MCF 10A (cell line): ENCODE measurements around the gene ZFP36. TPM values are rescaled to one million over a fixed set of nuclear protein-coding genes. Genes with fewer than 3 reads are reported as not detected.

Experiments
- BruUV-seq: library from RNA; stranded (reverse); fragments of 400-500 nt; replicated peaks from 2 replicates; lab custom pipeline; 2021; lab: Mats Ljungman, UMichigan
- CTCF ChIA-PET: fragments of 300-600 bp; sonication (Branson Sonifier 250); formaldehyde crosslinking; extraction: SDS; loops from one replicate; lab custom pipeline; 2021; ENCODE audit warnings: antibody characterized with exemption, inconsistent platforms; lab: Yijun Ruan, JAX
- POLR2A ChIA-PET: fragments of 300-600, 350-650 bp; sonication (Branson Sonifier 250); formaldehyde crosslinking; extraction: SDS; loops from one replicate; lab custom pipeline; 2020; ENCODE audit warnings: antibody characterized with exemption, inconsistent platforms; lab: Yijun Ruan, JAX
- DNase-seq: peaks from one replicate; pipeline ENCODE4 v3.0.0-alpha.2; 2018; ENCODE audit not compliant: unreplicated experiment
- H3K27ac Mint-ChIP-seq: one replicate; pipeline ENCODE4 v1.8.0; 2022; ENCODE audit warnings: mild to moderate bottlenecking, low read depth, mixed read lengths; ENCODE audit not compliant: unreplicated experiment
- H3K27me3 Mint-ChIP-seq: one replicate; pipeline ENCODE4 v1.8.0; 2022; ENCODE audit warnings: mixed read lengths; ENCODE audit not compliant: insufficient read depth, unreplicated experiment
- H3K36me3 Mint-ChIP-seq: one replicate; pipeline ENCODE4 v1.8.0; 2022; ENCODE audit warnings: mild to moderate bottlenecking, moderate library complexity, mixed read lengths; ENCODE audit not compliant: insufficient read depth, unreplicated experiment
- H3K4me1 Mint-ChIP-seq: one replicate; pipeline ENCODE4 v1.8.0; 2022; ENCODE audit warnings: mixed read lengths; ENCODE audit not compliant: insufficient read depth, unreplicated experiment
- H3K4me3 Mint-ChIP-seq: one replicate; pipeline ENCODE4 v1.8.0; 2022; ENCODE audit warnings: mild to moderate bottlenecking, moderate library complexity, mixed read lengths; ENCODE audit not compliant: unreplicated experiment
- H3K9me3 Mint-ChIP-seq: one replicate; pipeline ENCODE4 v1.8.0; 2022; ENCODE audit warnings: mixed read lengths; ENCODE audit not compliant: unreplicated experiment
- CTCF ChIP-seq: fragments of 200-600 bp; IDR thresholded peaks from one replicate; pipeline ENCODE4 v1.8.0; 2022; ENCODE audit warnings: antibody characterized with exemption, mild to moderate bottlenecking; ENCODE audit not compliant: unreplicated experiment
- intact Hi-C: fragments of 100-400 bp; cut with micrococcal nuclease; formaldehyde crosslinking; loops from 2 replicates; pipeline ENCODE4 v1.14.1; 2022
- total RNA-seq: library from RNA; stranded (reverse); gene quantifications from 2 replicates; pipeline ENCODE4 v1.2.3, GENCODE V29; 2022

ZFP36 gene
- total RNA-seq, 1 experiment from 2014 or later, result 98.4 TPM

- TF ChIP-seq CTCF, result no peak
- peaks cover 26% of the 10 kb centered on the region for H3K36me3 Mint-ChIP-seq
- no peaks in the 10 kb centered on the region for H3K27me3 Mint-ChIP-seq
- peak overlapping the region; percentile 92 for H3K27ac Mint-ChIP-seq
- ChIA-PET POLR2A (interaction anchor here (0.6 to 5.0 kb wide), 16 partner anchors 10 to 1006 kb away, joined by 3 to 121 read pairs (median 4); partner anchors contain the start of genes EID2B, PLEKHG2, RPS16 and SAMD4B), CTCF (interaction anchor here (0.5 to 4.2 kb wide), 19 partner anchors 8 to 447 kb away, joined by 3 to 80 read pairs (median 4); partner anchors contain the start of genes EID2B, PLEKHG2 and ZFP36)
- peak overlapping the region; percentile 10 for H3K4me3 Mint-ChIP-seq
- H3K9me3 Mint-ChIP-seq, result no peaks in the 10 kb centered on the region
- DNase-seq, result peak; percentile 95
- intact Hi-C loops, result loop anchor here (5.0 kb wide), 1 partner anchor 134 kb away; the partner anchor contains the start of gene EID2B
- H3K4me1 Mint-ChIP-seq, result peaks cover 45% of the 10 kb centered on the region
- no TSS peak for BruUV-seq
Measured at GRCh38 chr19:39398297-39398864, 8.3 kb upstream of the ZFP36 start.

DNA sequence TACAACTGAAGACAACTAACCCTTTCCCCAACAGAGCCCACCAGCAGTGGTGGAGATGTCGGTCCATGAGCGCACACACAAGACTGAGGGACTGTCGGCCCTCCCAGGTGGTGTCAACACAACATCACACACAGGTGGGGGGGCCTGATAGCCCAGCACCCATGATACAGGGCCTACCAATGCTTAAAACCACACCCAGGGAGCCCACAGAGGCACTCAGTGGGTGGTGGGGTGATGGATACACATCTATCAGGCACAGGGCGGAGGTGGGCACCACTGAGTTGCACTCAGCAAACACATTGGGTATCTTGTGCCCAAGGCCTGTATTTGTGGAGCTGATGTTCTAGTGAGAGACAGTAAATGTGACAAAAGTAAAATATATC, 7.0 kb upstream of the ZFP36 start:
- peaks cover 13% of the 10 kb centered on the region for H3K36me3 Mint-ChIP-seq
- H3K27me3 Mint-ChIP-seq, result no peaks in the 10 kb centered on the region
- CTCF ChIA-PET, result interaction anchor here (3.0 to 4.2 kb wide), 2 partner anchors 12 kb away, joined by 20 to 80 read pairs; partner anchors contain the start of gene PLEKHG2
- intact Hi-C loops, result loop anchor here (5.0 kb wide), 1 partner anchor 133 kb away; the partner anchor contains the start of gene EID2B
- no peak for DNase-seq
- POLR2A ChIA-PET, result interaction anchor here (0.6 to 4.8 kb wide), 8 partner anchors 9 to 58 kb away, joined by 3 to 110 read pairs (median 6); partner anchors contain the start of genes MED29, PAF1, PLEKHG2 and RPS16
- no peaks in the 10 kb centered on the region for H3K9me3 Mint-ChIP-seq
- no TSS peak for BruUV-seq
- peak overlapping the region; percentile 92 for H3K27ac Mint-ChIP-seq
- no peak for TF ChIP-seq CTCF
- H3K4me3 Mint-ChIP-seq, result no peak overlapping the region
- peaks cover 45% of the 10 kb centered on the region for H3K4me1 Mint-ChIP-seq

- no TSS peak for BruUV-seq
- Mint-ChIP-seq H3K36me3 (peaks cover 9% of the 10 kb centered on the region), H3K4me3 (no peak overlapping the region), H3K9me3 (no peaks in the 10 kb centered on the region), H3K27me3 (no peaks in the 10 kb centered on the region), H3K27ac (no peak overlapping the region), H3K4me1 (peaks cover 45% of the 10 kb centered on the region)
- ChIA-PET POLR2A (interaction anchor here (0.6 to 4.8 kb wide), 7 partner anchors 9 to 58 kb away, joined by 3 to 56 read pairs (median 4); partner anchors contain the start of genes MED29, PAF1, PLEKHG2 and RPS16), CTCF (interaction anchor here (0.6 to 3.0 kb wide), 2 partner anchors 12 to 14 kb away, joined by 4 to 20 read pairs; partner anchors contain the start of gene PLEKHG2)
- no peak for DNase-seq
- intact Hi-C loops, result no loop called here
- TF ChIP-seq CTCF, result no peak
Measured at GRCh38 chr19:39400061-39400460, 6.6 kb upstream of the ZFP36 start.

DNA sequence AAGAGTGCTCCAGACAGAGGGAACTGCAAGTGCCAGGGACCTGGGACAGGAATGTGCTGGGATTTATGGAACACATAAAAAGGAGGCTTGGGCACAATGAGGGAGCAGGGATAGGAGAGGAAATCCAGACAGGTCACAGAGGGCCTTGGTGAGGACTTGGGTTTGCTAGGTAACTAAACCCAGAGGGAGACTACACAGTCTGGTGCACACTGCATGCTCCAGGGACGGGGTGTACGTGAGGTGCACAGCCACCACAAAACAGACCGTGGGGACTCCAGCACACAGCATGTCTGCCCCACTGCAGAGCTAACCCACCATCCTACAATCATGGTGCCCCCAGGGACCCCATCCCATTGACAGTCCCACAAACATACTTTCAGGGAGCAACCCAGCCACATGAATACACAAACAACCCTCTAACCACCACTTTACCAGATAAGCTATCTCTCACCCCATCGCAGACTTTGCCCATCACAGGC, 5.5 kb upstream of the ZFP36 start:
- H3K36me3 Mint-ChIP-seq, result peaks cover 9% of the 10 kb centered on the region
- ChIA-PET CTCF (interaction anchor here (0.6 to 3.0 kb wide), 3 partner anchors 11 to 172 kb away, joined by 5 to 20 read pairs (median 6); partner anchors contain the start of gene PLEKHG2), POLR2A (interaction anchor here (1.4 to 4.8 kb wide), 8 partner anchors 8 to 59 kb away, joined by 4 to 56 read pairs (median 12); partner anchors contain the start of genes MED29, PAF1, PLEKHG2 and RPS16)

More for the DNA sequence above, 5.5 kb upstream of the ZFP36 start:
- Mint-ChIP-seq H3K4me3 (no peak overlapping the region), H3K27me3 (no peaks in the 10 kb centered on the region), H3K27ac (peak overlapping the region; percentile 100), H3K4me1 (peaks cover 48% of the 10 kb centered on the region), H3K9me3 (no peaks in the 10 kb centered on the region)
- intact Hi-C loops, result no loop called here
- DNase-seq, result no peak
- BruUV-seq, result no TSS peak
- TF ChIP-seq CTCF, result no peak
